ENCODE results near the gene KLHL17.

The KLHL17 gene

DNA sequence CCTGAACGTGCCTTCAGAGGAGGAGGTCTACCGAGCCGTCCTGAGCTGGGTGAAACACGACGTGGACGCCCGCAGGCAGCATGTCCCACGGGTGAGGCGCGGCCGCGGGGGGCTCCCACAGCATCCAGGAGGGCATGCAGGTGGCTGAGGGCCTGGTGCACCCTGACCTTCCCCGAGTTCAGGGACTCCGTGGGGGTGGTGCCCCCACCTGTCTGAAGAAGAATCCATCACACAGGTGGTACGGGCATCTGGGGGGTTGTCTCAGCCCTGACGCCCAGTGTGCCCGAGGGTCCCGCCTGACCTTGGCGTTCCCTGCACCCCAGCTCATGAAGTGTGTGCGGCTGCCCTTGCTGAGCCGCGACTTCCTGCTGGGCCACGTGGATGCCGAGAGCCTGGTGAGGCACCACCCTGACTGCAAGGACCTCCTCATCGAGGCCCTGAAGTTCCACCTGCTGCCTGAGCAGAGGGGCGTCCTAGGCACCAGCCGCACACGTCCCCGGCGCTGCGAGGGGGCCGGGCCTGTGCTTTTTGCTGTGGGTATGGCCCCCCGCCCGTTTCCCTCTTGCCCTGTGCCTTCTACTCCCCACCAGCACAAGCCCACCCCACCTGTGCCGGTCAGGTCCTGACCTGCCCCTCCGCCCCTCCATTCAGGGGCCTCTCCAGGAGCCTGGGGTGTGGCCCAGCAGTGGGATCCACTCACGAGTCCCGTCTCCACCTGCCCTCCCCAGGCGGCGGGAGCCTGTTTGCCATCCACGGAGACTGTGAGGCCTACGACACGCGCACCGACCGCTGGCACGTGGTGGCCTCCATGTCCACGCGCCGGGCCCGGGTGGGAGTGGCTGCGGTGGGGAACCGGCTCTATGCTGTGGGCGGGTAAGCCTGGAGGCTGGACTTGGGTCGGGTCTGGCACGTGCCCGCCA is 2.3 kb downstream of the KLHL17 start:
- Histone ChIP-seq H3K27me3 (ENCODE audit: control insufficient read depth, low read length) (0 out of 2 replicates have a peak, but pooled peaks cover 4% of the 10 kb centered on the region), H3K36me3 (ENCODE audit: control insufficient read depth, low read length) (peaks cover 6% of the 10 kb centered on the region), H3K79me2 (ENCODE audit: control insufficient read depth, low read length) (peaks cover 15% of the 10 kb centered on the region), H3K27ac (ENCODE audit: low read depth, low read length) (no peak overlapping the region), H3K9me3 (ENCODE audit: control insufficient read depth, insufficient read depth, low read length) (no peaks in the 10 kb centered on the region), H3K4me1 (ENCODE audit: control insufficient read depth, low read length) (peaks cover 28% of the 10 kb centered on the region), H3K9me2 (replicated peaks; ENCODE audit: control insufficient read depth, low read length) (no peaks in the 10 kb centered on the region), H3K4me3 (ENCODE audit: low read length) (no peak overlapping the region), H3F3A (ENCODE audit: control insufficient read depth, insufficient read depth) (no peaks in the 10 kb centered on the region), H4K20me1 (ENCODE audit: control insufficient read depth, insufficient read depth, low read depth, low read length) (no peaks in the 10 kb centered on the region), H3K4me2 (ENCODE audit: low read length) (no peak overlapping the region)
- TF ChIP-seq, protein P1, sequence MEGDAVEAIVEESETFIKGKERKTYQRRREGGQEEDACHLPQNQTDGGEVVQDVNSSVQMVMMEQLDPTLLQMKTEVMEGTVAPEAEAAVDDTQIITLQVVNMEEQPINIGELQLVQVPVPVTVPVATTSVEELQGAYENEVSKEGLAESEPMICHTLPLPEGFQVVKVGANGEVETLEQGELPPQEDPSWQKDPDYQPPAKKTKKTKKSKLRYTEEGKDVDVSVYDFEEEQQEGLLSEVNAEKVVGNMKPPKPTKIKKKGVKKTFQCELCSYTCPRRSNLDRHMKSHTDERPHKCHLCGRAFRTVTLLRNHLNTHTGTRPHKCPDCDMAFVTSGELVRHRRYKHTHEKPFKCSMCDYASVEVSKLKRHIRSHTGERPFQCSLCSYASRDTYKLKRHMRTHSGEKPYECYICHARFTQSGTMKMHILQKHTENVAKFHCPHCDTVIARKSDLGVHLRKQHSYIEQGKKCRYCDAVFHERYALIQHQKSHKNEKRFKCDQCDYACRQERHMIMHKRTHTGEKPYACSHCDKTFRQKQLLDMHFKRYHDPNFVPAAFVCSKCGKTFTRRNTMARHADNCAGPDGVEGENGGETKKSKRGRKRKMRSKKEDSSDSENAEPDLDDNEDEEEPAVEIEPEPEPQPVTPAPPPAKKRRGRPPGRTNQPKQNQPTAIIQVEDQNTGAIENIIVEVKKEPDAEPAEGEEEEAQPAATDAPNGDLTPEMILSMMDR (IDR thresholded peaks at IDR 0.05; ENCODE audit: low read depth, low read length, poor library complexity, severe bottlenecking): no peak
- no peak for TF ChIP-seq EZH2phosphoT487 (IDR thresholded peaks at IDR 0.05; ENCODE audit: borderline replicate concordance, low read length)

DNA sequence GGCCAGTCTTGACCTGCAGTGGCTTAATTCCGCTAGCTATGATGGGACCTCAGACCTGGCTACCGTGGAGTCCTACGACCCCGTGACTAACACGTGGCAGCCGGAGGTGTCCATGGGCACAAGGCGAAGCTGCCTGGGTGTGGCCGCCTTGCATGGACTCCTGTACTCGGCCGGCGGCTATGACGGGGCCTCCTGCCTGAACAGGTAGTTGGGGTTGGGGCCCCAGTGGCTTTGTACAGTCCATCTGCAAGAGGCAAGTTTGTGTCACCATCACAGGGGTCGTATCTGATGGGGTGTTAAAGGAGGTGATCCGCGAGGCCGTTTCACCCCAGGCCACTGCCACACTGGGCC is 2.9 kb downstream of the KLHL17 start:
- Histone ChIP-seq H3K9me3 (ENCODE audit: control insufficient read depth, insufficient read depth, low read length) (no peaks in the 10 kb centered on the region), H3K27me3 (ENCODE audit: control insufficient read depth, low read length) (0 out of 2 replicates have a peak, but pooled peaks cover 4% of the 10 kb centered on the region), H4K20me1 (ENCODE audit: control insufficient read depth, insufficient read depth, low read depth, low read length) (no peaks in the 10 kb centered on the region), H3K79me2 (ENCODE audit: control insufficient read depth, low read length) (peaks cover 8% of the 10 kb centered on the region), H3K4me3 (ENCODE audit: low read length) (no peak overlapping the region), H3F3A (ENCODE audit: control insufficient read depth, insufficient read depth) (no peaks in the 10 kb centered on the region), H3K27ac (ENCODE audit: low read depth, low read length) (no peak overlapping the region), H3K4me2 (ENCODE audit: low read length) (no peak overlapping the region), H3K36me3 (ENCODE audit: control insufficient read depth, low read length) (peaks cover 6% of the 10 kb centered on the region), H3K4me1 (ENCODE audit: control insufficient read depth, low read length) (peaks cover 24% of the 10 kb centered on the region), H3K9me2 (replicated peaks; ENCODE audit: control insufficient read depth, low read length) (no peaks in the 10 kb centered on the region)
- TF ChIP-seq EZH2phosphoT487 (IDR thresholded peaks at IDR 0.05; ENCODE audit: borderline replicate concordance, low read length): no peak
- TF ChIP-seq, protein P1 (IDR thresholded peaks at IDR 0.05; ENCODE audit: low read depth, low read length, poor library complexity, severe bottlenecking): no peak

DNA sequence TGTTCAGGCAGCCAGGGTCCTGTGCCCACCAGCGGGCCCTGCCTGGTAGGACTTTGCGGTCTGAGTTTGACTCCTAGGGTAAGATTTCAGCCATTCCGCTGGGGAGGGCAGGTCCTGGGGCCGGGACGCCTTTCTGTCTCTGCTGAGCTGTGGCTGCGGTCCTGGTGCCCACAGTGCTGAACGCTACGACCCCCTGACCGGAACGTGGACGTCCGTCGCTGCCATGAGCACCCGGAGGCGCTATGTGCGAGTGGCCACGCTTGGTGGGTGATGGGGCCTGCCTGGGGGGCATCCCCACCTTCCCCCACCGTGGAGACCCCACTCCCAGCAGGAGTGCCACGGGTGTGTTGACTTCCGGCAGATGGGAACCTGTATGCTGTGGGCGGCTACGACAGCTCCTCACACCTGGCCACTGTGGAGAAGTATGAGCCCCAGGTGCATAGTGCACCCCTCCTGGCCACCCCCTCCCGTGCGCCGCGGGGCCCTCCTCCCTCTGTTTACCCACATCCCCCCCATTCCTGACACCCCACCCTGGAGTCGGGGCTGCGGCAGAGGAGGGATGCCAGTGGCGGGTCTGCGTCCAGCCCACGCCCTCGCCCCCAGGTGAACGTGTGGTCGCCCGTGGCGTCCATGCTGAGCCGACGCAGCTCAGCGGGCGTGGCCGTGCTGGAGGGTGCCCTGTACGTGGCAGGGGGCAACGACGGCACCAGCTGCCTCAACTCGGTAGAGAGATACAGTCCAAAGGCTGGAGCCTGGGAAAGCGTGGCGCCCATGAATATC is 3.6 kb downstream of the KLHL17 start:
- Histone ChIP-seq H3K9me2 (replicated peaks; ENCODE audit: control insufficient read depth, low read length) (no peaks in the 10 kb centered on the region), H3K36me3 (ENCODE audit: control insufficient read depth, low read length) (peaks cover under 1% of the 10 kb centered on the region), H3F3A (ENCODE audit: control insufficient read depth, insufficient read depth) (no peaks in the 10 kb centered on the region), H3K27me3 (ENCODE audit: control insufficient read depth, low read length) (0 out of 2 replicates have a peak, but pooled peaks cover 4% of the 10 kb centered on the region), H4K20me1 (ENCODE audit: control insufficient read depth, insufficient read depth, low read depth, low read length) (no peaks in the 10 kb centered on the region), H3K4me2 (ENCODE audit: low read length) (no peak overlapping the region), H3K27ac (ENCODE audit: low read depth, low read length) (no peak overlapping the region), H3K4me1 (ENCODE audit: control insufficient read depth, low read length) (peaks cover 24% of the 10 kb centered on the region), H3K4me3 (ENCODE audit: low read length) (no peak overlapping the region), H3K79me2 (ENCODE audit: control insufficient read depth, low read length) (peaks cover 2% of the 10 kb centered on the region), H3K9me3 (ENCODE audit: control insufficient read depth, insufficient read depth, low read length) (no peaks in the 10 kb centered on the region)
- TF ChIP-seq, protein P1 (IDR thresholded peaks at IDR 0.05; ENCODE audit: low read depth, low read length, poor library complexity, severe bottlenecking): no peak
- TF ChIP-seq EZH2phosphoT487 (IDR thresholded peaks at IDR 0.05; ENCODE audit: borderline replicate concordance, low read length): no peak
